Vagina (tissue), 2 donors: ENCODE results near the gene STIM2.

Source experiments
- POLR2AphosphoS5 ChIP-seq, 2 donors: sonication (generic); formaldehyde crosslinking; IDR thresholded peaks; one replicate each; pipeline ENCODE4 v1.9.0; 2017; ENCODE audit warnings: antibody characterized with exemption in 2 of 2, mild to moderate bottlenecking in 2 of 2, low read depth in 1 of 2; ENCODE audit not compliant: insufficient read depth in 1 of 2
- TF ChIP-seq, protein P1 (sequence below), 3 experiments: fragments of 450-650 bp in 2 of 3; fragments of 200-600 bp in 1 of 3; sonication (generic) in 1 of 3; IDR thresholded peaks; one replicate each; pipeline ENCODE4 v1.5.1; 2017 to 2019; ENCODE audit warnings: antibody characterized with exemption in 3 of 3, mild to moderate bottlenecking in 2 of 3, moderate library complexity in 2 of 3

GRCh38 chr4:26945794-26946193 is 85.2 kb downstream of the STIM2 start:
- TF ChIP-seq, protein P1, sequence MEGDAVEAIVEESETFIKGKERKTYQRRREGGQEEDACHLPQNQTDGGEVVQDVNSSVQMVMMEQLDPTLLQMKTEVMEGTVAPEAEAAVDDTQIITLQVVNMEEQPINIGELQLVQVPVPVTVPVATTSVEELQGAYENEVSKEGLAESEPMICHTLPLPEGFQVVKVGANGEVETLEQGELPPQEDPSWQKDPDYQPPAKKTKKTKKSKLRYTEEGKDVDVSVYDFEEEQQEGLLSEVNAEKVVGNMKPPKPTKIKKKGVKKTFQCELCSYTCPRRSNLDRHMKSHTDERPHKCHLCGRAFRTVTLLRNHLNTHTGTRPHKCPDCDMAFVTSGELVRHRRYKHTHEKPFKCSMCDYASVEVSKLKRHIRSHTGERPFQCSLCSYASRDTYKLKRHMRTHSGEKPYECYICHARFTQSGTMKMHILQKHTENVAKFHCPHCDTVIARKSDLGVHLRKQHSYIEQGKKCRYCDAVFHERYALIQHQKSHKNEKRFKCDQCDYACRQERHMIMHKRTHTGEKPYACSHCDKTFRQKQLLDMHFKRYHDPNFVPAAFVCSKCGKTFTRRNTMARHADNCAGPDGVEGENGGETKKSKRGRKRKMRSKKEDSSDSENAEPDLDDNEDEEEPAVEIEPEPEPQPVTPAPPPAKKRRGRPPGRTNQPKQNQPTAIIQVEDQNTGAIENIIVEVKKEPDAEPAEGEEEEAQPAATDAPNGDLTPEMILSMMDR (IDR thresholded peaks at IDR 0.05): no peak
- TF ChIP-seq POLR2AphosphoS5 (IDR thresholded peaks at IDR 0.05; ENCODE audit: insufficient read depth in 1 of 2, low read depth in 1 of 2): no peak
